GM23248 (cell line): ENCODE results near the gene CIC. TPM values are rescaled to one million over a fixed set of nuclear protein-coding genes. Genes with fewer than 3 reads are reported as not detected.

Experiments
- DNase-seq: peaks from one replicate; pipeline ENCODE4 v3.0.0-alpha.2; 2015
- H2AFZ ChIP-seq: fragments of 200-600 bp; sonication (generic); 2 replicates; pipeline ENCODE4 v1.6.1; 2016; ENCODE audit warnings: antibody characterized with exemption
- H3F3A ChIP-seq: fragments of 200-600 bp; sonication (generic); 2 replicates; pipeline ENCODE4 v1.6.1; 2016; ENCODE audit warnings: mild to moderate bottlenecking, antibody characterized with exemption, mixed run types; ENCODE audit not compliant: insufficient read depth
- H3K27ac ChIP-seq: fragments of 200-600 bp; sonication (generic); 2 replicates; pipeline ENCODE4 v1.5.1; 2016; ENCODE audit warnings: mild to moderate bottlenecking
- H3K27me3 ChIP-seq: fragments of 200-600 bp; sonication (generic); replicated peaks from 2 replicates; pipeline ENCODE4 v1.6.1; 2016; ENCODE audit warnings: mild to moderate bottlenecking; ENCODE audit not compliant: insufficient read depth
- H3K36me3 ChIP-seq: fragments of 200-600 bp; sonication (generic); 2 replicates; pipeline ENCODE4 v1.6.1; 2016; ENCODE audit warnings: low read depth, mild to moderate bottlenecking
- H3K4me1 ChIP-seq: fragments of 200-600 bp; sonication (generic); 2 replicates; pipeline ENCODE4 v1.6.1; 2016; ENCODE audit warnings: mild to moderate bottlenecking; ENCODE audit not compliant: insufficient read depth
- H3K4me2 ChIP-seq: fragments of 200-600 bp; sonication (generic); one replicate; pipeline ENCODE4 v1.6.1; 2016; ENCODE audit warnings: mild to moderate bottlenecking; ENCODE audit not compliant: unreplicated experiment
- H3K4me3 ChIP-seq: fragments of 200-600 bp; sonication (generic); 2 replicates; pipeline ENCODE4 v1.5.1; 2016; ENCODE audit warnings: mild to moderate bottlenecking
- H3K79me2 ChIP-seq: fragments of 200-600 bp; sonication (generic); 2 replicates; pipeline ENCODE4 v1.6.1; 2016; ENCODE audit warnings: mild to moderate bottlenecking; ENCODE audit not compliant: insufficient read depth
- H3K9ac ChIP-seq: fragments of 200-600 bp; sonication (generic); 2 replicates; pipeline ENCODE4 v1.6.1; 2016; ENCODE audit warnings: mild to moderate bottlenecking
- H3K9me2 ChIP-seq: fragments of 200-600 bp; sonication (generic); 2 replicates; pipeline ENCODE4 v1.6.1; 2016; ENCODE audit warnings: mixed run types, mild to moderate bottlenecking, moderate library complexity; ENCODE audit not compliant: insufficient read depth
- H3K9me3 ChIP-seq: fragments of 200-600 bp; sonication (generic); one replicate; pipeline ENCODE4 v1.6.1; 2017; ENCODE audit warnings: low read depth
- H4K20me1 ChIP-seq: fragments of 200-600 bp; sonication (generic); 2 replicates; pipeline ENCODE4 v1.6.0; 2016; ENCODE audit not compliant: insufficient read depth
- EZH2 ChIP-seq: fragments of 200-600 bp; sonication (generic); IDR thresholded peaks from 2 replicates; pipeline ENCODE4 v1.6.1; 2018; ENCODE audit warnings: antibody characterized with exemption, mild to moderate bottlenecking; ENCODE audit not compliant: insufficient read depth, poor library complexity, severe bottlenecking
- EZH2phosphoT487 ChIP-seq: fragments of 200-600 bp; sonication (generic); IDR thresholded peaks from 2 replicates; pipeline ENCODE4 v1.6.1; 2018; ENCODE audit warnings: antibody characterized with exemption, moderate library complexity, mild to moderate bottlenecking, low read depth; ENCODE audit not compliant: insufficient read depth
- WGBS, 2 experiments: methylation state at CpG; one replicate each; pipeline ENCODE4 v1.1.6; 2015 to 2017; ENCODE audit warnings: low lambda C conversion rate in 2 of 2, low coverage in 1 of 2; ENCODE audit errors: missing lambda C conversion rate in 2 of 2; 5-methylcytosine and 5-hydroxymethylcytosine counted together
- in situ Hi-C: fragments of 300-500 bp; cut with MboI; formaldehyde crosslinking; loops from 2 replicates; pipeline ENCODE4 v1.15.0; 2020
- polyA plus RNA-seq: library from polyadenylated mRNA; unstranded; fragments of >200 nt; fragmentation: Nextera tagmentation; extraction: Ambion mirVana; gene quantifications from 2 replicates; pipeline ENCODE4 v1.2.1, GENCODE V29; 2016
- total RNA-seq: library from RNA; depleted of rRNA; stranded (reverse); fragments of >200 nt; shearing (Covaris generic); gene quantifications from 2 replicates; pipeline ENCODE4 v1.2.3, GENCODE V29; 2014

The CIC gene
- total and polyA plus RNA-seq, 2 experiments from 2014 or later: 8.3 to 17.5 TPM

GRCh38 chr19:42273407-42274064 is 4.5 kb downstream of the CIC start:
- Histone ChIP-seq H3F3A (peaks cover 21% of the 10 kb centered on the region), H3K9me3 (no peaks in the 10 kb centered on the region), H3K9ac (no peak overlapping the region), H3K9me2 (no peaks in the 10 kb centered on the region), H3K36me3 (no peaks in the 10 kb centered on the region), H3K79me2 (peaks cover 85% of the 10 kb centered on the region), H3K4me1 (peaks cover 34% of the 10 kb centered on the region), H4K20me1 (no peaks in the 10 kb centered on the region), H3K27me3 (no peaks in the 10 kb centered on the region), H3K4me3 (no peak overlapping the region), H2AFZ (no peak overlapping the region), H3K27ac (no peak overlapping the region), H3K4me2 (no peak overlapping the region)
- DNase-seq: no peak
- WGBS, 2 experiments: 94 to 95% methylated on average over 42 to 43 of the region's 43 CpGs
- no peak for TF ChIP-seq EZH2phosphoT487
- no peak for TF ChIP-seq EZH2
- in situ Hi-C loops: no loop called here

GRCh38 chr19:42274065-42274682 is 5.1 kb downstream of the CIC start:
- Histone ChIP-seq H3K27me3 (no peaks in the 10 kb centered on the region), H3K9ac (0 out of 2 replicates have a peak overlapping the region, but pooled peaks have one; percentile 3), H3K36me3 (no peaks in the 10 kb centered on the region), H3K9me3 (no peaks in the 10 kb centered on the region), H4K20me1 (no peaks in the 10 kb centered on the region), H3K4me2 (no peak overlapping the region), H3K9me2 (no peaks in the 10 kb centered on the region), H2AFZ (no peak overlapping the region), H3K4me3 (no peak overlapping the region), H3K79me2 (peaks cover 92% of the 10 kb centered on the region), H3K4me1 (peaks cover 40% of the 10 kb centered on the region), H3K27ac (no peak overlapping the region), H3F3A (peaks cover 24% of the 10 kb centered on the region)
- in situ Hi-C loops: no loop called here
- 93 to 95% methylated on average over 18 to 22 of the region's 22 CpGs for WGBS, 2 experiments
- no peak for DNase-seq
- TF ChIP-seq EZH2 (no peak), EZH2phosphoT487 (no peak)

GRCh38 chr19:42275103-42275502 is 6.1 kb downstream of the CIC start:
- Histone ChIP-seq H3K4me2 (peak overlapping the region; percentile 20), H3K4me3 (no peak overlapping the region), H2AFZ (no peak overlapping the region), H3K27ac (no peak overlapping the region), H3K9ac (peak overlapping the region; percentile 3; the same call in 1 of the 2 replicates), H3K27me3 (no peaks in the 10 kb centered on the region), H3K9me3 (no peaks in the 10 kb centered on the region), H3K9me2 (no peaks in the 10 kb centered on the region), H3K36me3 (no peaks in the 10 kb centered on the region), H3F3A (peaks cover 22% of the 10 kb centered on the region), H3K4me1 (peaks cover 45% of the 10 kb centered on the region), H4K20me1 (no peaks in the 10 kb centered on the region), H3K79me2 (peaks cover 89% of the 10 kb centered on the region)
- no peak for TF ChIP-seq EZH2phosphoT487
- WGBS, 2 experiments: 76 to 82% methylated on average over 7 of the region's 7 CpGs
- no peak for DNase-seq
- in situ Hi-C loops: no loop called here

DNA sequence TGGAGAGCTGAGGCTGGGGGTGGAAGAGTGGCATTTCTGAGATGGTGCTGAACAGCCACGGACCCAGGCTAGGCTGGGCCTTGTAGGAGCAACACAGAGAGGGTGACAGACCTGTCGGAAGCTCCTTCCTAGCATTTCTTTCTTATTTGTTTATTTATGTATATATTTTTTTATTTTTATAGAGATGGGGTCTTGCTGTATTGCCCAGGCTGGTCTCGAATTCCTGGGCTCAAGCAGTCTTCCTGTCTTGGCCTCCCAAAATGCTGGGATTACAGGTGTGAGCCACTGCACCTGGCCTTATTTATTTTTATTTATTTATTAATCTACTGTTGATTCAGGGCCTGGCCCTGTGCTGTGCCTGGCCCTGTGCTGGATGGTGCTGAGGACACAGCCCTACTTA is 6.5 kb downstream of the CIC start:
- no peaks in the 10 kb centered on the region for H3K27me3 ChIP-seq
- no peaks in the 10 kb centered on the region for H3K36me3 ChIP-seq
- in situ Hi-C loops: no loop called here
- H3K27ac ChIP-seq: 0 out of 2 replicates have a peak overlapping the region, but pooled peaks have one; percentile 62
- H3K9me3 ChIP-seq: no peaks in the 10 kb centered on the region
- WGBS, 2 experiments: 65 to 69% methylated on average over 3 of the region's 3 CpGs
- H3K4me3 ChIP-seq: no peak overlapping the region
- no peaks in the 10 kb centered on the region for H4K20me1 ChIP-seq
- peaks cover 88% of the 10 kb centered on the region for H3K79me2 ChIP-seq
- peak overlapping the region; percentile 20 for H3K4me2 ChIP-seq
- H3F3A ChIP-seq: peaks cover 18% of the 10 kb centered on the region
- DNase-seq: no peak
- H2AFZ ChIP-seq: no peak overlapping the region
- H3K4me1 ChIP-seq: peaks cover 45% of the 10 kb centered on the region
- TF ChIP-seq EZH2phosphoT487: no peak
- TF ChIP-seq EZH2: no peak
- no peaks in the 10 kb centered on the region for H3K9me2 ChIP-seq
- 0 out of 2 replicates have a peak overlapping the region, but pooled peaks have one; percentile 38 for H3K9ac ChIP-seq
